HCT116 (cell line): ENCODE results near the gene UGT1A3.

Source experiments
- JUND ChIP-seq: IDR thresholded peaks from 2 replicates; pipeline ENCODE4 v1.6.1; 2012
- TF ChIP-seq, protein P1 (sequence below), 3 experiments: fragments of 200-600 bp in 1 of 3; sonication (generic) in 1 of 3; IDR thresholded peaks in 2 of 3; conservative IDR thresholded peaks in 1 of 3; 2 replicates each; pipeline ENCODE4 v1.5.1; 2012 to 2017; ENCODE audit warnings: low read depth in 2 of 3, low read length in 2 of 3, antibody characterized with exemption in 1 of 3, borderline replicate concordance in 1 of 3, control low read depth in 1 of 3, mild to moderate bottlenecking in 1 of 3, mixed read lengths in 1 of 3, mixed run types in 1 of 3, moderate library complexity in 1 of 3; ENCODE audit not compliant: insufficient read depth in 1 of 3

DNA sequence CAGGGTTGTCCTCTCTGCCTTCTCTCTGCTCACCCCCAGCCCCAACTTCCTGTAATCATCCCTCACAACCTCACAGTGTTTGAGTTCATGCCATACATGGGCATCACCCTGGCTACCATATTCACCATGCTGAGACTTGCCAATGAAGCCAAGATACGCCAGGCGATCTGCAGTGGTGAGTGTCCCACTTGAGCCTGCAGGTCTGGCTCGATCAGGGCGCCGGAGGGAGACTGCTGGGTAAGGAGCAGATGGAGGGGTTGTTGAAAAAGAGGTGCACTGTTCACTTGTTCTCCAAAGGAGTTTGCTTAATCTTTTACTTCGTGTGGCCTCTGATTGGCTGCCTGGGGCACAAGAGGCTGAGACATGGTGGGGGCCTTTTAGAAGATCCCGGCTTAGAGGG, 63.9 kb downstream of the UGT1A3 start:
- no peak for TF ChIP-seq JUND
- TF ChIP-seq, protein P1, sequence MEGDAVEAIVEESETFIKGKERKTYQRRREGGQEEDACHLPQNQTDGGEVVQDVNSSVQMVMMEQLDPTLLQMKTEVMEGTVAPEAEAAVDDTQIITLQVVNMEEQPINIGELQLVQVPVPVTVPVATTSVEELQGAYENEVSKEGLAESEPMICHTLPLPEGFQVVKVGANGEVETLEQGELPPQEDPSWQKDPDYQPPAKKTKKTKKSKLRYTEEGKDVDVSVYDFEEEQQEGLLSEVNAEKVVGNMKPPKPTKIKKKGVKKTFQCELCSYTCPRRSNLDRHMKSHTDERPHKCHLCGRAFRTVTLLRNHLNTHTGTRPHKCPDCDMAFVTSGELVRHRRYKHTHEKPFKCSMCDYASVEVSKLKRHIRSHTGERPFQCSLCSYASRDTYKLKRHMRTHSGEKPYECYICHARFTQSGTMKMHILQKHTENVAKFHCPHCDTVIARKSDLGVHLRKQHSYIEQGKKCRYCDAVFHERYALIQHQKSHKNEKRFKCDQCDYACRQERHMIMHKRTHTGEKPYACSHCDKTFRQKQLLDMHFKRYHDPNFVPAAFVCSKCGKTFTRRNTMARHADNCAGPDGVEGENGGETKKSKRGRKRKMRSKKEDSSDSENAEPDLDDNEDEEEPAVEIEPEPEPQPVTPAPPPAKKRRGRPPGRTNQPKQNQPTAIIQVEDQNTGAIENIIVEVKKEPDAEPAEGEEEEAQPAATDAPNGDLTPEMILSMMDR (IDR thresholded peaks at IDR 0.05 in 2 of 3, conservative IDR thresholded peaks at IDR 0.05 in 1 of 3; ENCODE audit: borderline replicate concordance in 1 of 3, insufficient read depth in 1 of 3, low read depth in 2 of 3, low read length in 2 of 3): no peak
